IPS DF 4.7 (cell line): ENCODE measurements around the gene BCL3.
"Not testable (repeated sequence)": the region's sequence is repeated elsewhere in the genome, so short reads cannot be mapped to it uniquely, and the experiment has no call there.

ENCODE experiments used
- DNase-seq: peaks from one replicate; pipeline ENCODE4 v3.0.0-alpha.2; 2013; ENCODE audit warnings: low spot score; ENCODE audit errors: extremely low read depth

BCL3 gene

GRCh38 chr19:44721369-44721768, 27.1 kb upstream of the BCL3 start:
- not testable (repeated sequence) for DNase-seq

GRCh38 chr19:44722131-44723121, 26.1 kb upstream of the BCL3 start:
- no peak for DNase-seq

DNA sequence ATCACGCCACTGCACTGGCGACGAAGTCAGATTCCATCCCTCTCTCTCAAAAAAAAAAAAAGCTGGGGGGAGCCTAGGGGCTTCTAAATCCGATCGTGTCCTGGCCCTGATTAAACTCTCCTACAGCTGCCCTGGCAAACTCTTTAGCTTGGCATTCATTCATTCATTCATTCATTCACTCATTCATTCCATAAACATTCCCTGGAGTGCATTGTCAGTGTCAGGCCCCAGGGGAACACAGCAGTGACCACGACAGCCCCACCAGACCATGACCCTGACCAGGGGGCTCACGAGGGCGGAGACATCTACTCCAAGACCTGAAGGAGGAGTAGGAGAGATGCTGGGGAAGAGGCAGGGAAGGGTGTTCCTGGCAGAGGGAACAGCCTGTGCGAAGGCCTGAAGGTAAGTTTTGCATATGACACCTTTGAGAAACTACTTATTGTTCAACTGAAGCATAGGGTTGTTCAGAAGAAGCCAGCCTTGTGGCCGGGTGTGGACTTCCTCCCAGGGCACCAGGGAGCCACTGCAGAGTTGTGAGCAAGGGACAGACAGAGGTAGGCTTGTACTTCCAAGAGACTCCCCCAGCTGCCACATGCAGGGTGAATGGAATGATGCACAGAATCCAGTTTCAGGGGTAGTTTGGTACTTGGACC, 25.1 kb upstream of the BCL3 start:
- DNase-seq: no peak

DNA sequence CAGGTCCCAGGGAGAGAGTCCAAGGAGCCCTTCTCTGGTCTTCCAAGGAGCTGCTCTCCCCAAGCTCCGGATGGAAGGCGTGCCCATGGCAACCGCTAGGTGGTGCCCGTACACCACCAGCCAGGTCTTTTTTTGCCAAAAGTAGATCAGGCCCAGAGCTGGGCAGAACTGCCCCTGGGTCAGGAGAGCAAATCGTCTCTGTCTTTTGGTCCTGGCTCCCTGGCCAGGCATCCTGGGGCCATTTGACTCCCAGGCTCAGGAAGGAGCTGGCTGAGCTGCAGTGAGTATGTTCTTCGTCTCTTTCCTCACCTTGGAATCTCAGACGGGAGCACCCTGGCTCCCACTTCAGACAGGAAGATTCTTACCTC, 24.6 kb upstream of the BCL3 start:
- no peak for DNase-seq

DNA sequence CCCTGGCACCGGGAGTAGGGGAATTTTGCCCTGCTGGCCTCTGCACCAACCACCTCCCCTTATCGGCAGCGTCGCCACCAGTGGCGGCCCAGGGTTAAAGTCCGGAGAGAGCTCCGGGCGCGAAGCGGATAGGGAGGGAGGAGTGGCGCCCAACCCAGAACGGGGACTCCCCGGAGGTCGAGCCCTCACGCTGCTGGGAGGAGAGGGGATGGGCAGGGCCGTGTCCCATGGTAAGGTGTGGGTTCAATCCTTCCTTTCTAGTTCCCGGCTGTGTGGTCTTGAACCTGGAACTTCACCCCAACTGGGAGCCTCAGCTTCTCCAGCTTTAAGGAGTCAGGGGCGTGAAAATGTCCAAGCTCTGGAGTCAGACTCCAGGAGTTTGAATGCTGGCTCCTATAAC, 23.3 kb upstream of the BCL3 start:
- no peak for DNase-seq

- DNase-seq: no peak
These were observed 22.8 kb upstream of the BCL3 start for GRCh38 chr19:44725684-44726083.

DNA sequence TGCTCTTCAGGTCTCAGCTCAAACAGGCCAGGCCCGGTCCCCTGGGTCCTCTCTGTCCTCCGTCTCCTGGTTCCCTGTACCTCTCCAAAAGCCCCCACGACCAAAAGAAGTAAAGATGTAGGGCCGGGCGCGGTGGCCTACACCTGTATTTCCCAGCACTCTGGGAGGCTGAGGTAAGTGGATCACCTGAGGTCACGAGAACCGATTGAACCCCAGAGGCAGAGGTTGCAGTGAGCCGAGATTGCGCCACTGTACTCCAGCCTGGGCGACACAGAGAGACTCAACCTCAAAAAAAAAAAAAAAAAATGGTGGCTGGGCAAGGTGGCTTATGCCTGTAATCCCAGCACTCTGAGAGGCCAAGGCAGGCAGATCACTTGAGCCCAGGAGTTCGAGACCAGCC, 22.0 kb upstream of the BCL3 start:
- DNase-seq: no peak

GRCh38 chr19:44728178-44728577, 20.3 kb upstream of the BCL3 start:
- DNase-seq: no peak

- no peak for DNase-seq
These were observed 18.9 kb upstream of the BCL3 start for GRCh38 chr19:44729516-44730033.

DNA sequence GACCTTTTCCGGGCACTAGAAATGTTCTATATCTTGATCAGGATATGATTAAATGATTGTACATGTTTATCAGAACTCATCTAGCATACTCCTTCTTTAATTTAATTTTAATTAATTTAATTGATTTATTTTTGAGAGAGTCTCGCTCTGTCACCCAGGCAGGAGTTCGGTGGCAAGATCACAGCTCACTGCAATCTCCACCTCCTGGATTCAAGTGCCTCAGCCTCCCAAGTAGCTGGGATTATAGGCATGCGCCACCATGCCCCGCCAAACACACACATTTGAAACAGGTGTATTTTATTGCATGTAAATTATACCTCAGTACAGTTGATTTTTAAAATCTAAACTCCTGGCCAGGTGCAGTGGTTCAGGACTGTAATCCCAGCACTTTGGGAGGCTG, 17.4 kb upstream of the BCL3 start:
- DNase-seq: no peak

DNA sequence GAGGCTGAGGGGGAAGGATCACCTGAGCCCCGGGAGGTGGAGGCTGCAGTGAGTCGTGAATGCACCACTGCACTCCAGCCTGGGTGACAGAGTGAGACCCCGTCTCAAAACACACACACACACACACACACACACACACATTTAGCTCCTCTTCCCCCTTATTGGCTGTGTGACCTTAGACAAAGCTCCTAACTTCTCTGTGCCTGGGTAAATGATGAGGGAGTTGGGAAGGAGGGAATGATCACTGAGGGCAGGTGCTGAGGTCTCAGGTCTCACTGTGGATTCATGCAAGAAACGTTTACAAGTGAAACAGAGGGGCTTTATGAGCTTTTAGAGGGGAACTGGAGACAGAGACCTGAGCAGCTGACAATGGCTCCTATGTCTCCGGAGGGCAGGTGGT, 16.9 kb upstream of the BCL3 start:
- DNase-seq: no peak

GRCh38 chr19:44732235-44733014, 16.1 kb upstream of the BCL3 start:
- no peak for DNase-seq

DNA sequence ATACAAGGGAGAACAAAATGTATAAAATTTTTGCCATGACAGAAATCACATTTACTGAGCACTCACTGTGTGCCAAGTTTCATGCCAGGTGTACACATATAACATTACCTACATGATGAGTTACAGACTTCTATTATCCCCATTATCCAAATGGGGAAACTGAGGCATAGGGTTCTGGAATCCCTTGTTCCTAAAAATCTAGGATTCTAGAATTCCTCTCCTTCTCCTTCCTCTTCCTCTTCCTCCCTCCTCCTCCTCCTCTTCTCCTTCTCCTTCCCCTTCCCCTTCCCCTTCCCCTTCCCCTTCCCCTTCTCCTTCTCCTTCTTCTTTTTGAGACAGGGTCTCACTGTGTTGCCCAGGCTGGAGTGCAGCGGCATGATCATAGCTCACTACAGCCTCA, 14.2 kb upstream of the BCL3 start:
- DNase-seq: no peak

DNA sequence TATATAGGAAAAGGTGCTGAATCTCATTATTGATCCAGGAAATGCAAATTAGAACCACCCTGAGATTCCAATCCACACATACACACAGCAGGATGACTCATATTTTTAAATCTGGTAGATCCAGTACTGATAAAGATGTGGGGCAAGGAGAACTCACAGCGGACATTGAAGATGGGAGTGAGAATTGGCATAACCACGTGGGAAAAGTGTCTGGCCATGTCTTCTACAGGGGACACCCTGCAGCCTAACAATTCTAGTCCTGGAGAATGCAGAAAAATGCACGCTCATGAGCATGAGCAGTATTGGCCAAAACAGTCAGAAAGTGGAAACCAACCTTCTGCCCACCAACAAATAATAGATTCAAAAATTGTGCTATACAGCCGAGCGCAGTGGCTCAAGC, 13.5 kb upstream of the BCL3 start:
- no peak for DNase-seq

GRCh38 chr19:44737238-44738071, 11.1 kb upstream of the BCL3 start:
- no peak for DNase-seq

DNA sequence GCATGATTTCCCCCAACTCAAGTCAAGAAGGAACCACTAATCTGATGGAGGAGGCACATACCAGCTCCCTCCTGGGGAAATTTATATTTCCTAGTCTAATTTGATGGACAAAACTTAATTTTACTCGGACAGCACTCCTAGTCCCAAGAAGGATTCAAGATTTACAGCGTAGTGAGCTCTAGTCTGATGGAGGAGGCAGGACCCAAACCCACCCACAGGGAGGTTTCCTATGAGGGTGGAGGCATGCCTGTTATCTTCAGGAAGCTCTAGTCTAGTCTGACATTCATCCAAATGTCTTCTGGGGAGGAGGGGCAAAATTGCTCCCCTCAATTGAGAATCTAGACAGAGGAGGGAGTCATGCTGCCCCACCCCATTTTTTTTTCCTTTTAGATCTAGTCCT, 10.4 kb upstream of the BCL3 start:
- no peak for DNase-seq

GRCh38 chr19:44738603-44739558, 9.6 kb upstream of the BCL3 start:
- DNase-seq: no peak

- no peak for DNase-seq
These were observed 8.1 kb upstream of the BCL3 start for GRCh38 chr19:44740351-44740824.

- DNase-seq: no peak
These were observed 7.2 kb upstream of the BCL3 start for GRCh38 chr19:44741258-44741731.
